Hepatic stellate cell (primary cell): ENCODE results near the gene OR1J1.

Experiments
- DNase-seq: peaks from one replicate; pipeline ENCODE4 v3.0.0; 2011; ENCODE audit warnings: low spot score

The OR1J1 gene

DNA sequence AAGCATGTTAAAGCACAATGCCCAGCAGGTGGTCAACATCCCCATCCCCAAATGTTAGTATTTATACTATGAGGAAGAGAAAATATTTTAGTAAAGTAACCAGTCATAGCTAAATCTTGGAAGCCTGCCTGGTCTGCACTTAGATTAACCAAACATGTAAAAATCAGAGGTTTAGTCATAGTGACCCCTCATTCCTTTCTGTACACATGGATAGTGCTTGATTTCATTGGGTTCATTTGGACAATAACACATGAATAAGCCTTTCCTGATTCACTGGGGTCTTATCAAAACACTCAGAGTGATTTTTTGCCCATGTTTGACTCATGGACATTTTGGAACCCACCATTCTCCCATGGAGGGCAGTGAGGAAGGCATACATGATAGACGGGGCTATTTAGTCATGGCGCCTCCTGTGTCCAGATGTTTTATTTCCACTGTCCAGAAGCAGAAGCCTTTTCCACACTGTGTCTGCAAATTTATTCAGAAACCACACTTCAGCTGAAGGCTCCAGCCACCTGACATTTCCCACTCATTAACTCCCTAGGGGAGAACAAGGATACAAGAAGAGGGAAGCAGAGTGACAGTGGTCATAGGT lies 32.5 kb downstream of the OR1J1 start:
- DNase-seq = peak; percentile 70

DNA sequence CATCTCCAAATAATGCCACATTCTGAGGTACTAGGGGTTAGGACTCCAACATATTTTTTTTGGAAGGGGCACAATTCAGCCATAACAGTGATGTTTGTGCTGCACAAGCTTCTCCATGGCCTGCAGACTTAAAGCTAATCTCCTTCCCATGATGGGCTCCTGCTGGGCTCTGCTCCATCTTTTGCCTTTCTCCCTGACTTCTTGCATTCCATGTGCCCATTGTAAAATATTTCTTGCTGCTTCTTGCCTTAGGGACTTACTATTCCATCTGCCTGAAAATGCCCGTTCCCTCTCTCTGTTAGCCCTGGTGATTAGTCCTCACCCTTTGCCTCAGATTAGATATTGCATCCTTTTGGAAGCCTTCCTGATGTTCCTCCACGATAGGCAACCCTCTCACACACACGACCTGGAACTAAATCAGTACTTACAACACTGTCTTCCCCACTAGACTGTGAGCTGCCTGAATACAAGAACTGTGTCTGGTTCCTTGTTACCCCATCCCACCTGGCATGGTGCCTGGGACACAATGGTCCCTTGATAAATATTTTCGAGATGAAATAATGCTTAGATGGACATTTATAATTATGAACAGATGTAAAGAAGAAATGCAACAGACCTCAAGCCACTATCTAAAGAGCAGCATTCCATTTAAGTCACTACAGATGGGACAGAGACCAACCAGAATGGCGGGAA lies 33.5 kb downstream of the OR1J1 start:
- DNase-seq = peak; percentile 42

DNA sequence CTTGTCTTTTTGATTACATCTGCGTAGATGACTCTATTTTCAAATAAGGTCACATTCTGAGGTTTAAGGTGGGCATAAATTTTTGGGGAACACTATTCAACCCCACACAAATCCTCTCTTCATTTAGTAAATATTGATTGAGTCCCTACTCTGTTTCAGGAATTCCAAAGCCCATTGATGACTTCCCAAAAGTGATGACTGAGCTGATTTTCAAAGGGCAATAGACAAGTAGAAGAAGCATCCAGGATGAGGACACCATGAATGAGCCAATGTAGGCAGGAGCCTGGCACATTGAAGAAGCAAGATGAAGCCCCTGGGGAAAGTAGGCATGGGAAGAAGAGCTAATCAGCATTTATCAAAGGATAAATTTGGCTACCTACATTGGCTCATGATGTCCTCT lies 35.2 kb downstream of the OR1J1 start:
- DNase-seq = no peak
